Upper lobe of right lung (tissue), 1 donor: ENCODE results near the gene HAUS1. TPM values are rescaled to one million over a fixed set of nuclear protein-coding genes. Genes with fewer than 3 reads are reported as not detected.

Experiments used
- ATAC-seq: fragments of 200-7000 bp; cut with Tn5 transposase; one replicate; pipeline ENCODE4 v1.9.1; 2020; ENCODE audit warnings: mild to moderate bottlenecking, moderate library complexity
- DNase-seq: peaks from one replicate; pipeline ENCODE4 v3.0.0-alpha.2; 2020
- H3K27ac ChIP-seq: fragments of 200-600 bp; one replicate; pipeline ENCODE4 v1.8.0; 2022
- H3K27me3 ChIP-seq: fragments of 200-600 bp; one replicate; pipeline ENCODE4 v1.8.0; 2022; ENCODE audit warnings: mild to moderate bottlenecking
- H3K36me3 ChIP-seq: fragments of 200-600 bp; one replicate; pipeline ENCODE4 v1.8.0; 2022
- H3K4me1 ChIP-seq: fragments of 200-600 bp; one replicate; pipeline ENCODE4 v1.8.0; 2022
- H3K4me3 ChIP-seq: fragments of 200-600 bp; one replicate; pipeline ENCODE4 v1.8.0; 2022; ENCODE audit warnings: mild to moderate bottlenecking
- H3K9me3 ChIP-seq: fragments of 200-600 bp; one replicate; pipeline ENCODE4 v1.8.0; 2022
- intact Hi-C: fragments of 100-400 bp; cut with DNase I; formaldehyde crosslinking; loops from one replicate; pipeline ENCODE4 v1.11.0; 2022
- total RNA-seq: library from RNA; stranded (reverse); fragmentation: NEBNext Ultra II Directional; extraction: Animal tissue kit (Norgen Biotek cat#: 25700); gene quantifications from one replicate; pipeline ENCODE4 v1.2.1, GENCODE V29; 2021
- TF ChIP-seq, protein P1 (sequence below): fragments of 200-600 bp; IDR thresholded peaks from one replicate; pipeline ENCODE4 v1.8.0; 2022; ENCODE audit warnings: antibody characterized with exemption
- donor health status: DM: no; HTN: yes; CAD: no; lungs with severe emphysema.

The HAUS1 gene
- total RNA-seq, 1 donor from 2014 or later, result 17.1 TPM

DNA sequence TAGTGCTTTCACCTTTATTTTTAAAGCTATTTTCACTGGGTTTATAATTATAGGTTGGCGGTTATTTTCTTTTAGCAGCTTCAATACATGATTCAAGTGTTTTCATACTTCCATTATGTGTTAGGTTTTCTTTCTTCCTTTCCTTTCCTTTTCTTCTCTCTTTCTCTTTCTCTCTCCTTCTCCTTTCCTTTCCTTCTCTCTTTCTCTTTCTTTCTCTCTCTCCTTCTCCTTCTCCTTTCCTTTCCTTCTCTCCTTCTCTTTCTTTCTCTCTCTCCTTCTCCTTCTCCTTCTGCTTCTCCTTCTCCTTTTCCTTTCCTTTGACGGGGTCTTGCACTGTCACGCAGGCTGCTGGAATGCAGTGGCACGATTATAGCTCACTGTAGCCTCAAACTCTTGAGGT is 36.0 kb downstream of the HAUS1 start:
- TF ChIP-seq, protein P1, sequence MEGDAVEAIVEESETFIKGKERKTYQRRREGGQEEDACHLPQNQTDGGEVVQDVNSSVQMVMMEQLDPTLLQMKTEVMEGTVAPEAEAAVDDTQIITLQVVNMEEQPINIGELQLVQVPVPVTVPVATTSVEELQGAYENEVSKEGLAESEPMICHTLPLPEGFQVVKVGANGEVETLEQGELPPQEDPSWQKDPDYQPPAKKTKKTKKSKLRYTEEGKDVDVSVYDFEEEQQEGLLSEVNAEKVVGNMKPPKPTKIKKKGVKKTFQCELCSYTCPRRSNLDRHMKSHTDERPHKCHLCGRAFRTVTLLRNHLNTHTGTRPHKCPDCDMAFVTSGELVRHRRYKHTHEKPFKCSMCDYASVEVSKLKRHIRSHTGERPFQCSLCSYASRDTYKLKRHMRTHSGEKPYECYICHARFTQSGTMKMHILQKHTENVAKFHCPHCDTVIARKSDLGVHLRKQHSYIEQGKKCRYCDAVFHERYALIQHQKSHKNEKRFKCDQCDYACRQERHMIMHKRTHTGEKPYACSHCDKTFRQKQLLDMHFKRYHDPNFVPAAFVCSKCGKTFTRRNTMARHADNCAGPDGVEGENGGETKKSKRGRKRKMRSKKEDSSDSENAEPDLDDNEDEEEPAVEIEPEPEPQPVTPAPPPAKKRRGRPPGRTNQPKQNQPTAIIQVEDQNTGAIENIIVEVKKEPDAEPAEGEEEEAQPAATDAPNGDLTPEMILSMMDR, result no peak
- intact Hi-C loops, result loop anchor here (10.0 kb wide), 1 partner anchor 515 kb away; the partner anchor contains the start of gene LOXHD1
- H3K27ac ChIP-seq, result no peak overlapping the region
- no peaks in the 10 kb centered on the region for H3K27me3 ChIP-seq
- H3K4me3 ChIP-seq, result no peak overlapping the region
- no peaks in the 10 kb centered on the region for H3K36me3 ChIP-seq
- no peaks in the 10 kb centered on the region for H3K9me3 ChIP-seq
- ATAC-seq, result no peak
- DNase-seq, result no peak
- no peaks in the 10 kb centered on the region for H3K4me1 ChIP-seq

- DNase-seq (no peak), ATAC-seq (peak; percentile 28)
- Histone ChIP-seq H3K36me3 (no peaks in the 10 kb centered on the region), H3K9me3 (no peaks in the 10 kb centered on the region), H3K27ac (no peak overlapping the region), H3K4me1 (no peaks in the 10 kb centered on the region), H3K27me3 (no peaks in the 10 kb centered on the region), H3K4me3 (no peak overlapping the region)
- intact Hi-C loops, result loop anchor here (10.0 kb wide), 1 partner anchor 514 kb away; the partner anchor contains the start of gene LOXHD1
- TF ChIP-seq, protein P1, result no peak
Observed at GRCh38 chr18:46141199-46141598, 37.0 kb downstream of the HAUS1 start.

DNA sequence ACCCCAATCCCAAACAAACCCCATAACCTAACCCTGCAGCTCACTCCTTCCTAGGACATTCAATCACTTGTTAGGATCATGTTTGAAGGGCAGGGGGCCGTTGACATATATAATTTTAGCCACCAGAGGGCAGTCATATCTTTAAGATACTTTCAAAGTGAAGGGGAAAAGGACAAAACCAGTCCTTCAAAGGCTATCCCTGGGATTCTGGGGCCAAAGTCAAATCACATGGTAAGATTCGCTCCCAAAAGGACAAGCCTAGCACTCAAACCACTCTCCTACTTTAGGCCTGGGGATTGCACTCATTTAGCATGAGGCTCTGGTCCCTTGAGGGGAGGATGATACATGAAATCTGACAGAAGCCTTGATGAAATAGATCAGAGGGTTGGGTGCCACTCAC is 44.6 kb downstream of the HAUS1 start:
- Histone ChIP-seq H3K27me3 (no peaks in the 10 kb centered on the region), H3K27ac (no peak overlapping the region), H3K4me3 (no peak overlapping the region), H3K9me3 (no peaks in the 10 kb centered on the region), H3K4me1 (no peaks in the 10 kb centered on the region), H3K36me3 (no peaks in the 10 kb centered on the region)
- ATAC-seq (peak; percentile 83), DNase-seq (no peak)
- intact Hi-C loops, result loop anchor here (10.0 kb wide), 1 partner anchor 506 kb away; the partner anchor contains the start of gene LOXHD1
- TF ChIP-seq, protein P1, result peak; percentile 76

GRCh38 chr18:46152436-46152807 is 48.2 kb downstream of the HAUS1 start:
- DNase-seq (no peak), ATAC-seq (no peak)
- TF ChIP-seq, protein P1, result no peak
- Histone ChIP-seq H3K9me3 (no peaks in the 10 kb centered on the region), H3K4me1 (no peaks in the 10 kb centered on the region), H3K4me3 (no peak overlapping the region), H3K36me3 (no peaks in the 10 kb centered on the region), H3K27me3 (no peaks in the 10 kb centered on the region), H3K27ac (no peak overlapping the region)
- intact Hi-C loops, result no loop called here

GRCh38 chr18:46152808-46153617 is 48.8 kb downstream of the HAUS1 start:
- H3K9me3 ChIP-seq, result no peaks in the 10 kb centered on the region
- H3K27ac ChIP-seq, result no peak overlapping the region
- no peaks in the 10 kb centered on the region for H3K4me1 ChIP-seq
- intact Hi-C loops, result no loop called here
- no peak for DNase-seq
- no peaks in the 10 kb centered on the region for H3K27me3 ChIP-seq
- ATAC-seq, result peak; percentile 25
- H3K36me3 ChIP-seq, result no peaks in the 10 kb centered on the region
- H3K4me3 ChIP-seq, result no peak overlapping the region
- TF ChIP-seq, protein P1, result no peak
